NCI-H82 treated with DMSO at 0.1 percent for 48 hours (cell line): Measurements from ENCODE around the gene WFIKKN2.

Experiments
- DNase-seq: peaks from one replicate; lab custom pipeline; 2025; ENCODE audit not compliant: unreplicated experiment; lab: John Stamatoyannopoulos, UW

WFIKKN2 gene

DNA sequence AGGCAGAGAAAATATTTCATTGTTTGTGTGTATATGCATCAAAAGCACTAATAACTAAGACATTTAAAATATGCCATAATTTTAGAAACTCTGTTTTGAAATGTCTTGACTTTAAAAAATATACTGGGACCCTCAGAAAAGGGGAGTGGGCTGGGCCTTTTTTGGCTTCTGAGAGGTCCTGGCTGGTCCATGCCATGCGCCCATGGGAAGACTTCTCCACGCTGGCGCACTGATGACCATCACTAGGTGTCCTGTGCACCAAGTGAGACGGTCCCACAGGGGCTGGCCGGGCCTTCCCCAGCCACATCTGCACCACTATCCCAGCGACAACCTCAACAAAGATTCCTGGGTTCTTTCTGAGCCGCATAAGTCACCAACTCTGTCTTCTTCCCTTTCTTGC is 27.0 kb upstream of the WFIKKN2 start:
- DNase-seq, result no peak

GRCh38 chr17:50808888-50809287 is 26.5 kb upstream of the WFIKKN2 start:
- DNase-seq, result no peak

GRCh38 chr17:50813583-50813982 is 21.8 kb upstream of the WFIKKN2 start:
- DNase-seq, result no peak

GRCh38 chr17:50815400-50815799 is 20.0 kb upstream of the WFIKKN2 start:
- DNase-seq, result no peak

GRCh38 chr17:50816271-50816670 is 19.1 kb upstream of the WFIKKN2 start:
- DNase-seq, result no peak

- no peak for DNase-seq
Measured at GRCh38 chr17:50816771-50817751, 18.3 kb upstream of the WFIKKN2 start.

DNA sequence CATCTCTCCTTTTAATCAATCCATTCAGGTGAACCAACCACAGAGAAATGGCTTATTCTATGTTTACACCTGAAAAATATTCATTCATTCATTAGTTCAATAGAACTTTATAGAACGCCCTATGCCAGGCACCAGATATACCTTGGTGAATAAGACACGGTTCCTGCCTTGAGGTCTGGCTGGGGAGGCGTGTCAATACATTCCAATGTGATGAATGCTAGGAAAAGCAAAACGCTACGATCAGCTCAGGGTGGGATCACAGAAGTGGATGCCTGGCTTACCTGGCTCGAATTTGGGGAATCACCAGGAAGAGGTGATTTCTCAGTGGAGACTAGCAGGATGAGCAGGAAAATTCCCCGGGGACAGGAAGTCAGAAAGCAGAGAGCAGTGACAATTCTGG is 17.5 kb upstream of the WFIKKN2 start:
- no peak for DNase-seq

GRCh38 chr17:50818261-50818660 is 17.1 kb upstream of the WFIKKN2 start:
- no peak for DNase-seq

GRCh38 chr17:50818921-50819657 is 16.3 kb upstream of the WFIKKN2 start:
- DNase-seq, result no peak

DNA sequence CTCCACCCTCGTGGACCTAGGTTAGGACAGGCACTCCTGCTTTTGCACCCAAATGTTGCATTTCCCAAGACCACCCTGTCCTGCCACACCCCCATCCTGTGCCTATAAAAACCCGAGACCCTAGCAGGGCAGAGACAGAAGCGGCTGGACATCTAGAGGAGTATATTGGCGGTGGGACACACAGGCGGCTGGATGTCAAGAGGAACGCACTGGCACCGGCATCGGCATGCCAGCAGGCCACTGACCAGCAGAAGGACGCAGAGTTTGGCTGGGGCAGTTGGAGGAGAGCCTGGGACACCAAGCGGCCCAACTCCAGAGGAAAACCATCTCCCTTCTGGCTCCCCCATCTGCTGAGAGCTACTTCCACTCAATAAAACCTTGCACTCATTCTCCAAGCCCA is 14.7 kb upstream of the WFIKKN2 start:
- DNase-seq, result no peak

GRCh38 chr17:50822550-50822949 is 12.8 kb upstream of the WFIKKN2 start:
- DNase-seq, result no peak

DNA sequence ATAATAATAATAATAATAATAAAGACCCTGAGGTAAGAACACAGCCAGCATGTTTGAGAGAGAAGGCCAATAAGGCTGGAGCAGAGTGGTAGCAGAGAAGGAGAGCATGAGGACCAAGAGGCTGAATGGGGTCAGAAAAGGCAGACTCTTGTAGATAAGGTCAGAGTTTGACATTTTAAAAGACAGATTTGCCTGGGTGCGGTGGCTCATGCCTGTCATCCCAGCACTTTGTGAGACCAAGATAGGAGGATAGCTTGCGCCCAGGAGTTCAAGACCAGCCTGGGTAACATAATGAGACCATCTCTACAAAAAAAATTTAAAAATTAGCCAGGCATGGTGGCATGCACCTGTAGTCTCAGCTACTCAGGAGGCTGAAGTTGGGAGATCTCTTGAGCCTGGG is 11.0 kb upstream of the WFIKKN2 start:
- no peak for DNase-seq

DNA sequence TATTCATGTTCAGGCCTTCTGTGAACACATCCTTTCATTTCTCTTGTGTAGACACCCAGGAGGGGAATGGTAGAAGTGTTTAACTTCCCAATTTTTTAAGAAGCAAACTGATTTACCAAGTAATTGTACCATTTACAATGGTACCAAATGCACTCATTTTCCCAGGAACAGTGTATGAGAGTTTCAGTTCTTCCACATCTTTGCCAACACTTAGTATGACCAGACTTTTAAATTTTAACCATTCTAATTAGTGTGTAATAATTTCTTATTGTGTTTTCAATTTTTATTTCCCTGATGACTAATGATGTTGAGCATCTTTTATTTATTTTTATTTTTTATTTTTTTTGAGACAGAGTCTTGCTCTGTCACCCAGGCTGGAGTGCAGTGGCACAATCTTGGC is 10.2 kb upstream of the WFIKKN2 start:
- no peak for DNase-seq

DNA sequence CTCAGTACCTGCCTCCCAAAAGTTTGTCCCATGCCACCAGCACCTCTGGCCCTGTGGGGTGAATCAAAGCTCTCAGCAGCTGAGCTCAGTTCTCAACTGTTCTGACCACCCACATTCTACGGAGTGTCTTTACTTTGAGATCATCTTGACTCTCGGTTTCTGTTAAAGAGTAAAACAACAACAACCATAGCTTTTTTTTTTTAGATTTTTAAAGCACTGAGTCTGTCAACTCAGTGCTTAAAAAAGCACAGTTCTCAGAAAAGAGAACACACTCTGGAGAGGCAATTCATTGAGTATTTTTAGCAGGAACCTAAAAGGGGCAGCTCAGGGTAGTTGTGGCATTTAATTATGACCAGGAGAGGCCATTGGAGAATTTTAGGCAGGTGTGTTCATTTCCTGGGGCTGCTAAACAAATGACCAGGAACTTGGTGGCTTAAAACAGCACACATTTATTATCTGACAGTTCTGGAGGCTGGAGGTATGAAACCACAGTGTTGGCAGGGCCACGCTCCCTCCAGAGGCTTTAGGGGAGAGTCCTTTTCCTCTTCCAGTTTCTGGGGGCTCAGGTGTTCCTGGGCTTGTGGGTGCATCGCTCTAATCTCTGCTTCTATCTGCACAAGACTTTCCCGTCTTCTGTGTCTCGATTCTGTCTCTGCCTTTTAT is 6.7 kb upstream of the WFIKKN2 start:
- no peak for DNase-seq

DNA sequence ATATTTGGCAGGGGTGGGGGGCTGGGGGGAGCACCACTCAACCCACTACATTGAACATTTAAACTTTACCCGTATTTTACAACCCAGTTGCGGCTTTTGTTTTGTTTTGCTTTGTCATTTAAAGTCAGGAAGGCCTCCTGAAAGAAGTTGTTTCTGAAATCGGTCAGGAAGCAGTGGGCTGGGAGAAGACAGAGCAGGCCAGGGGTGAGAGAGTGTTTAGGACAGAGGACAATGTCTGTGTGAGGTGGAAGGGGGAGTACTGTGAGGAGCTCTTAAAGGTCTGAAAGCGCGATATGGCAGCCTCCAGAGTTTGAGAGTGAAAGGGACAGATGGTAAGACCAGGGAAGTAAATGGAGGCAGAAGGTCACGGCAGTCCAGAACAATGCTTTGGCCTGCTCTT is 6.1 kb upstream of the WFIKKN2 start:
- no peak for DNase-seq

- DNase-seq, result no peak
Measured at GRCh38 chr17:50830352-50830751, 5.0 kb upstream of the WFIKKN2 start.

GRCh38 chr17:50830994-50831393 is 4.4 kb upstream of the WFIKKN2 start:
- peak; percentile 90 for DNase-seq

- no peak for DNase-seq
Measured at GRCh38 chr17:50831471-50831928, 3.9 kb upstream of the WFIKKN2 start.

DNA sequence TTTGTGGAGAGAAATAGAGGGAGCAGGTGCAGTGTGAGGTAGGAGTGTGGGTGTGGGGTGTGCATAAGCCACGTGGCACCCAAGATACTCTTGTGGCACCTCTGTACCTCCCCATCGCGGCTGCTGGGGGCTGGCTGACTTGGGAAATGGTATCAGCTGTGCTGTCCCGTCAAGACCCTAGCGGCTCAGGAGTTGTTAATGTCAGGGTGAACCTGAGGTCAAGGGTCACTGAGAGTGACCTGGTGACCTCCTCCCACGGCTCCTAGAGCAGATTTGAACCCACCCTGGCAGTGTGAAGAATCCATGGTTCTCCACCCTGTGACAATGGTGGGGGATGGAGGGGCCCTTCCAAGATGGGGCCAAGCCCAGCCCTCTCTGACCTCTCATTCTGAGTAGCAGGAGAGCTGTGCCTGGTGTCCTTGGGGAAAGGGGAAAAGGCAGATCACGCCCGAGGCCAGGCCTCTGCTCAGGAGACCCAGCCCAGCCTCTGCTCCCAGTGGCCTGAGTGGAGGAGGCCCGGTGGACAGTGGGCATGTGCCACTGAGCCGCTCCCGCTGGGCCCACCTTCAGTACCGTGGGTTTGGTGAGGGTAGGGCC is 3.0 kb upstream of the WFIKKN2 start:
- no peak for DNase-seq

DNA sequence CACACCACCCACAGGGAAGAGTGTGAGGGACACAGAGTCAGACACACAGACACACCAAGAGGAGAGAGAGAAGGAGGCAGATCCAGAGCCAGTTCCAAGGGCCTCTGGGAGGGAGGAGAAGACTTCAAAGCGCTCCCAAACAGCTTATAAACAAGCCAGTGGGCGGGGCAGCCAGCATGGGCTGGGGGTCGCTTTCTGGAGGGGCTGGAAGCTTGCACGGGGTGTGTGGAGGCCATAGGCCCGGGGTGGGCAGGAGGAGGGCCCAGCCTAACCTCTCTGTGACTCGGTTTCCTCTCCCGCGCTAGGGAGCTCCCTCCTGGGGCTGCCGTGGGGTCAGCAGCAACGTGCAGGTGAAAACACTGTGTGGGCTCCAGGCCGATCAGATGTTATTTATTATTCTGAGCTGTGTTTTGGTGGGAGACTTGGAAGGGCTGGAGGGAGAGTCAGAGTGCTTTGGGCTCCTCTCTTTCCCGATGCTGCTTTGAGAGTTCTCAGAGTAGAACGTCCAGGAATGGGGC is 2.5 kb upstream of the WFIKKN2 start:
- DNase-seq, result no peak
